ENCODE data around the gene FBXO38. TPM values are rescaled to one million over a fixed set of nuclear protein-coding genes. Genes with fewer than 3 reads are reported as not detected.

Gene FBXO38
- total and polyA plus RNA-seq, 2 of the 13 experiments (the other 11 are each of a cell fraction or from before 2014, with no cell fraction given): 24.8 to 35.9 TPM

DNA sequence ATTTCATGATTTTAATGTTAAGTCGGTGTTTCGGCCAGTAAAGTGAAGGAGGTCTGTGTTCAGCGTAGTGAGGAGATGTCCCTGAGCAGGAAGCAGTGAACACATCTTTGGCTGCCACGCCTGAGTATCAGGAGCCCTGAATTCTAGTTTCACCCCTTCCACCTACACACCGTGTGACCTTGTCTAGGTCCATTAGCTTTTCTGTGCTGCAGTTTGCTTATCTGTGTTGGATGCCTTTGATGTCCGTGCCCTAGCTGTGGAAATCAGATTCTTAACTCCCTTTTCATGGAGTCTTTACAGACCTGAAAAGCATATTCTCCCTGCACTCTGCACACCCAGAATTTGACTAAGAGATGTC, 601 bp downstream of the FBXO38 start (continued):
- TF ChIP-seq, protein P1, sequence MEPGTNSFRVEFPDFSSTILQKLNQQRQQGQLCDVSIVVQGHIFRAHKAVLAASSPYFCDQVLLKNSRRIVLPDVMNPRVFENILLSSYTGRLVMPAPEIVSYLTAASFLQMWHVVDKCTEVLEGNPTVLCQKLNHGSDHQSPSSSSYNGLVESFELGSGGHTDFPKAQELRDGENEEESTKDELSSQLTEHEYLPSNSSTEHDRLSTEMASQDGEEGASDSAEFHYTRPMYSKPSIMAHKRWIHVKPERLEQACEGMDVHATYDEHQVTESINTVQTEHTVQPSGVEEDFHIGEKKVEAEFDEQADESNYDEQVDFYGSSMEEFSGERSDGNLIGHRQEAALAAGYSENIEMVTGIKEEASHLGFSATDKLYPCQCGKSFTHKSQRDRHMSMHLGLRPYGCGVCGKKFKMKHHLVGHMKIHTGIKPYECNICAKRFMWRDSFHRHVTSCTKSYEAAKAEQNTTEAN (CRISPR knock-in tag; conservative IDR thresholded peaks at IDR 0.05): no peak
- no peak for TF ChIP-seq ZNF652 (CRISPR knock-in tag; IDR thresholded peaks at IDR 0.05; ENCODE audit: borderline replicate concordance, low read depth)
- TF ChIP-seq, protein P2, sequence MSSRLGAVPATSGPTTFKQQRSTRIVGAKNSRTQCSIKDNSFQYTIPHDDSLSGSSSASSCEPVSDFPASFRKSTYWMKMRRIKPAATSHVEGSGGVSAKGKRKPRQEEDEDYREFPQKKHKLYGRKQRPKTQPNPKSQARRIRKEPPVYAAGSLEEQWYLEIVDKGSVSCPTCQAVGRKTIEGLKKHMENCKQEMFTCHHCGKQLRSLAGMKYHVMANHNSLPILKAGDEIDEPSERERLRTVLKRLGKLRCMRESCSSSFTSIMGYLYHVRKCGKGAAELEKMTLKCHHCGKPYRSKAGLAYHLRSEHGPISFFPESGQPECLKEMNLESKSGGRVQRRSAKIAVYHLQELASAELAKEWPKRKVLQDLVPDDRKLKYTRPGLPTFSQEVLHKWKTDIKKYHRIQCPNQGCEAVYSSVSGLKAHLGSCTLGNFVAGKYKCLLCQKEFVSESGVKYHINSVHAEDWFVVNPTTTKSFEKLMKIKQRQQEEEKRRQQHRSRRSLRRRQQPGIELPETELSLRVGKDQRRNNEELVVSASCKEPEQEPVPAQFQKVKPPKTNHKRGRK (CRISPR knock-in tag; IDR thresholded peaks at IDR 0.05): no peak
- no peak for TF ChIP-seq REPIN1 (CRISPR knock-in tag; IDR thresholded peaks at IDR 0.05; ENCODE audit: borderline replicate concordance, low read depth)
- TF ChIP-seq ARNTL (CRISPR knock-in tag; IDR thresholded peaks at IDR 0.05): no peak
- TF ChIP-seq, protein P3, sequence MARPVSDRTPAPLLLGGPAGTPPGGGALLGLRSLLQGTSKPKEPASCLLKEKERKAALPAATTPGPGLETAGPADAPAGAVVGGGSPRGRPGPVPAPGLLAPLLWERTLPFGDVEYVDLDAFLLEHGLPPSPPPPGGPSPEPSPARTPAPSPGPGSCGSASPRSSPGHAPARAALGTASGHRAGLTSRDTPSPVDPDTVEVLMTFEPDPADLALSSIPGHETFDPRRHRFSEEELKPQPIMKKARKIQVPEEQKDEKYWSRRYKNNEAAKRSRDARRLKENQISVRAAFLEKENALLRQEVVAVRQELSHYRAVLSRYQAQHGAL (CRISPR knock-in tag; IDR thresholded peaks at IDR 0.05; ENCODE audit: not compliant biosample characterization): no peak
- TF ChIP-seq, protein P4, sequence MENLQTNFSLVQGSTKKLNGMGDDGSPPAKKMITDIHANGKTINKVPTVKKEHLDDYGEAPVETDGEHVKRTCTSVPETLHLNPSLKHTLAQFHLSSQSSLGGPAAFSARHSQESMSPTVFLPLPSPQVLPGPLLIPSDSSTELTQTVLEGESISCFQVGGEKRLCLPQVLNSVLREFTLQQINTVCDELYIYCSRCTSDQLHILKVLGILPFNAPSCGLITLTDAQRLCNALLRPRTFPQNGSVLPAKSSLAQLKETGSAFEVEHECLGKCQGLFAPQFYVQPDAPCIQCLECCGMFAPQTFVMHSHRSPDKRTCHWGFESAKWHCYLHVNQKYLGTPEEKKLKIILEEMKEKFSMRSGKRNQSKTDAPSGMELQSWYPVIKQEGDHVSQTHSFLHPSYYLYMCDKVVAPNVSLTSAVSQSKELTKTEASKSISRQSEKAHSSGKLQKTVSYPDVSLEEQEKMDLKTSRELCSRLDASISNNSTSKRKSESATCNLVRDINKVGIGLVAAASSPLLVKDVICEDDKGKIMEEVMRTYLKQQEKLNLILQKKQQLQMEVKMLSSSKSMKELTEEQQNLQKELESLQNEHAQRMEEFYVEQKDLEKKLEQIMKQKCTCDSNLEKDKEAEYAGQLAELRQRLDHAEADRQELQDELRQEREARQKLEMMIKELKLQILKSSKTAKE (CRISPR knock-in tag; IDR thresholded peaks at IDR 0.05; ENCODE audit: borderline replicate concordance): no peak
- no peak for TF ChIP-seq CHCHD3 (CRISPR knock-in tag; IDR thresholded peaks at IDR 0.05)
- no peak for TF ChIP-seq TAF15 (IDR thresholded peaks at IDR 0.05; ENCODE audit: low read depth, low read length, poor library complexity, severe bottlenecking)
- no peak for TF ChIP-seq ATF5 (CRISPR knock-in tag; IDR thresholded peaks at IDR 0.05; ENCODE audit: low read depth)

All from HepG2 (cell line).